GM12891 (cell line): Measurements from ENCODE around the gene UBQLN4.

ENCODE experiments used
- POLR2A ChIP-seq: IDR thresholded peaks from 2 replicates; pipeline ENCODE4 v1.6.1; 2011; ENCODE audit warnings: low read depth, low read length, control low read depth
- POLR2AphosphoS5 ChIP-seq: IDR thresholded peaks from 2 replicates; pipeline ENCODE4 v1.6.1; 2011; ENCODE audit warnings: low read depth, low read length, control low read depth
- TAF1 ChIP-seq: IDR thresholded peaks from 2 replicates; pipeline ENCODE4 v1.6.1; 2011; ENCODE audit warnings: low read depth, low read length, control low read depth

DNA sequence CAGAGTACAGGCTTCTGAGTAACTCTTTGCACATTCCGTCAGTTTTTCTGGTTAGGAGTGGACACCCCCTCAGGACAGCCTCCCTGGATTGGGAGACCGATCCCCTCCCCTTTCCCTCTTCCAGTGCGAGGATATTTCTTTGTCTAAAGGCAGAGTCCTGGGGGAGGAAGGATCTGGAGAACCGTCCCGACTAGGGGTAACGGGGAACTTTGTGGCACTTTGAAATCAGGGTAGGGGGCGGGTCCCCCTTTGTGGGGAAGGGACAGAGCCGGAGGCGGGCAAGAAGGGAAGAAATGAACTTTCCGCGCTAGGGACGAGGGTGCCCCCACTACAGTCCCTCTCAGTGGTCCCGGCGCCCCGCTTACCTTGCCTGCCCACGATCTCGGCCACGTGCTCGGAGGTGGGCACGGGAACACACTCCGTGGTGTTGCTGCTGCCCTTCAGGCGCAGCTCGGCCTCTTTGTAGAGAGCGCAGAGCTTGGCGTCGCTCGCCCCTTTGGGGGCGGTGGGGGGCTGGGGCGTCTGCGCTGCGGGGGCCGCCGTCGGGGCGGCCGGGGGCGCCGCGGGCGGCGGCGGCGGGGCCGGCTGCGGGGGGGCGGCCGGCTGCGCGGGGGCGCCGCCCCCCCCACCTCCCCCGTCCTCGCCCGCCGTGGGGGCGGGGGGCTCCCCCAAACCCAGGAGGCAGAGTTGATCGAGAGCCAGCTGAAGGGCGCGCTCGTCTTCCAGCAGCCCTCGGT, 27.8 kb upstream of the UBQLN4 start:
- TF ChIP-seq POLR2AphosphoS5 (no peak), POLR2A (no peak), TAF1 (no peak)
